HG02623 (cell line): ENCODE results near the gene CCNYL1.
A peak's percentile ranks its signal among the peaks of the same experiment; 100 is the strongest.
"Not testable (repeated sequence)": the region's sequence is repeated elsewhere in the genome, so short reads cannot be mapped to it uniquely, and the experiment has no call there.

Source experiments
- ATAC-seq: cut with Tn5 transposase; IDR thresholded peaks from one replicate; pipeline ENCODE4 v1.9.1; 2021; ENCODE audit warnings: moderate library complexity; ENCODE audit not compliant: unreplicated experiment

The CCNYL1 gene

DNA sequence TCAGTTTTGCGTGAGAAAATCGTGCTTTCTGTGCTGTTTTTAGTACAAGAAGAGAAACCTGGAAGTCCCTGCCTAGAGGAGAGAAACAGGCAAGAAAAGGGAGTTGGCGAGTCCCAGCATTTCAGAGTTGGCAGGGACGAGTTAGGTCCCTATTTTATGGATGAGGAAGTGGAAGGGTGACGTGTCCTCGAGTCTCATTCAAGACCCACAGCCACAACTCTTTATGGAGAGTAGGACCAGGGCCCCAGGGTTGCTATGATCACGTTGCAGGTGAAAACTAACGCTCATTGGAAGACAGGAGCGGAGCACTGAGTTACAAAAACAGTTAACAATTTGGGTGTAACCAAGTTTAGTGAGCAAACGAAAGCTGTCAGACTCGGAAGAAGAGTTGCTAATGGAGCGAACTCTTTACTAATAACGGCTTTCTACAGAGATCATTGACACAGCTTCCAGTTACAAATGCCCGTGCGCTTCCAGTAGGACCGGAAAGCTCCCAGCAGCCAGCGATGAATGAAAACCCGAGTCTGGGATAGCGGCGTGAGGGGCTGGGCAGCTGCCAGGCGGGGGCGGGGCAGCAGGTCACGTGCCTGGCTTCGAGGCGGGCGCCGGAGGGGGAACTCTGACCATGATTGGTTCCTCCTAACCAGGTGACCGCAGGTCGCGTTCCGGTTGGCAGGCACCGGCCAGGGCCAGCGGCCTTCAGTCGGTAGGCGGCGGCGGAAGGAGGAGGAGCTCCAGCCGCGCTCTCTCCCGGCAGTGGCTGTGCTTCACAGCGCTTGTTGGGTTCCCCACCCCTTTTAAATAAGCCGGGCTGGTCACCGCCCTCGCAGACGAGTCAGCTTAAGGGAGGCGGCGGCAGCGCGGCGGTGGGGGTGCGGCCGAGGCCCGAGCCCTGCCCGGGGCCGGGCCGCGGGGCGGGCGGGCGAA, at the start of gene CCNYL1:
CCNYL1 (plus strand) TSS at position 827 of the 927 bp plus-strand sequence. CDS start 257 bp downstream, outside the sequence.
- peak; percentile 97 for ATAC-seq

DNA sequence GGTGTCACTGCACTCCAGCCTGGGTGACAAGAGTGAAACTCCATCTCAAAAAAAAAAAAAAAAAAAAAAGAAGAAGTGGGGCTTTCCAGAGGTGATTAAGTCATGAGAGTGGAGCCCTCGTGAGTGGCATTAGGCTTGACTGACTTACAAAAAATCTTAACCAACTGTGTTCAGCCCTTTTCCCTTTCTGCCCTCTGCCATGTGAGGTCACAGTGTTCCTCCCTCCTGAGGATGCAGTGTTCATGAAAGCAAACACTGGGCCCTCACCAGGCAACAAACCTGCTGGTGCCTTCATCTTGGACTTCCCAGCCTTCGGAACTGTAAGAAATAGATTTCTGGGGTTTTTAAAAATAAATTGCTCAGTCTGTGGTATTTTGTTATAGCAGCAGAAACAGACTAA, 49.2 kb upstream of the CCNYL1 start:
- ATAC-seq, result peak; percentile 83

DNA sequence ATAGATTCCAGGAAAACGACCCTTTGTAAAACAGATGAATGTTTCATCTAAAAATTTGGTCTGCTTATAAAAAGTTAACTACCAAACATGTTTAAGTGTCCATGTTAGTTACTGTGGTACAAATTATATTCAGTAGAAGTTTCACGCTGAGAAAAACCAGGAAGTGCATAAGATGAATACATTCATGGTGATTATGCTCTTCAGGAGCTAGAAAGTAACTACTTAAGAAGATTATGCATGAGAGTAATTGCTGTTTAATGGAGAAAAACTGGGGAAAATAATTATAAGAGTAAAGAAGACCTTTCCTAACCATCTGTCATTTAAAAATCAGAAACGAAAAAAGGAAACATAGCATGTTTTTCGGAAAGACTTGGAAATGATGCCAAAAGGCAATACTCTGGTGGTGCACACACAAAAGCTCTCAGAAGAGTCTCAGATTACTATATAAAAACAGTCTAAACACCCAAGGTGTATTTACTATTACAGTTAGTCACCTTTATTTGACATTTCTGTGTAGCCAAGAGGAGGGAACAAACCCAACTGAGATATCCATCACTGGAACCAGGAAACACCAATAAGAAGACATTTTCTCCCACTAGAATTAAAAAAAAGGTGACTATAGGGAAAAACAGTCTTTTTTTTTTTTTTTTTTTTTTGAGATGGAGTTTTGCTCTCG, 47.4 kb upstream of the CCNYL1 start:
- no peak for ATAC-seq

DNA sequence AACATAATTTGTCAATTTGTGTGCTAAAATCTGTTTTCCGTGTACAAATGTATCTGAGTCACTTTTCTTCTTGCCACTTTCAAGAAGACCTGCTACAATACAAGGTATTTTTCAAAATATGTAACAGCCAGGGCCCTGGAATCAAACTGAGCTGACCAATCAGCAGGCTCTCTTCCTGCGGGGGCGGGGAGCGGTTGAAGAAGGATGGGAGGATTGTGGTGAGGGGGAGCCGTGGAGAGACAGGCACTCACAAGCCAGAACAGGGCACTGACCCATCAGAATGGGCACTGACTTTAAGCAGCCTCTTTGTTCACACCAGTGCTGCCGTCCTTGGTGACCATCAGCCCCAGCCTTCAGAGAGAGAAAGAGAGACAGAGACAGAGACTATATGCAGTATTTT, 40.6 kb upstream of the CCNYL1 start:
- ATAC-seq, result no peak

DNA sequence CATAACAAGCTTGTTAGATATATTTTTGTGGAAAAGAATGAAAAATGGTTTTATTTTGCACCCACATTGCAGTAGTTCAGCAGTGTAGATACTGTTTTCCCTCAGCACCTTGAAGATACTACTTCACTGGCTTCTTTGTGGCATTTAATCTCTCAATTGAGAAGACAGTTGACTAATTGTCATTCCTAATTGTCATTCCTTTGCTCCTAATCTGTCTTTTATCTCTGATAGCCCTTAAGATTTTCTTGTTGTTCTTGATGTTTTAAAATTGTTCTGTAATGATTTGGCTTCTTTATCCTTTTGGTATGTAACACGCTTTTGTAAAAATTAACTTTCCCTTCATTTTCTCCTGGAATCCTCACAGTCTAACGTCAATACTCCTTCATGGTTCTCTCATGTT, 38.0 kb upstream of the CCNYL1 start:
- ATAC-seq, result no peak

DNA sequence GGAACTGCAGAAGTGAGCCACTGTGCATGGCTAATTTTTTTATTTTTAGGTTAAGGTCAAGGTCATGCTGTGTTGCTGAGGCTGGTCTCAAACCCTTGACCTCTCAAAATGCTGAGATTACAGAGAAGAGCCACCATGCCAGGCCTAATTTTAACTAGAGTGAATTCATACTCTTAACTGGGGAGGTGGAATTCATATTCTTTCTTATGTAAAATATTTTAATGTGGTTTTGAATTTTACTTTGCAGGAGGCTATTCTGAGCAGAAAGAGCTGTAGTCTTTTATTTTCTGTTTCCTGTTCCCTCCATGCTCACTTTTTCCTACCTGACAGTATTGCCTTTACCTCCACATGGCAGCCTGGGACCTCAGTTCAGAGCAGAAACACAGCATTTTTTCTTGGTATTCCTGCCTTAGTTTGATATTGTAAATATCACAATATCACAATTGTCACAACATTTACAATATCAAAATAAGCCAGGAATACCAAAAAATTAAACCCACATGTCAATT, 37.1 kb upstream of the CCNYL1 start:
- ATAC-seq, result no peak

DNA sequence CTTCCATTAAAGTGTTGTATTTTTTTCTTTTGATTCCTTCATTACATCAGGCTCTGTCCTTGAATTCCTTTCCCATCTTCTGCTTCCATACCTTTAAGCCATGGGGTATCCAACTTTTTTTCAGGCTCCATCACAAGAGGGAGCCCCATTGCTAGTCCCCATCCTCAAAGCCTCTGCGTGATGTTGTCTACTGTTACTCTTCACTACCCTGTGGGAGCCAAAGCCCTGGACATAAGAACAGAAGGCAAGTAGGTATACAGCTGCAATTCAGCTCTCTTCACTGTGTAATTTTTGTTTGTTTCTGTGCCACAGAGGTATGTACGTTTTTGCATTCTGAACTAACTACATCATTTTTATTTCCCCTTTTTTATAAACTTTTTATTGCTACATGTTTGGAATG, 36.6 kb upstream of the CCNYL1 start:
- no peak for ATAC-seq

DNA sequence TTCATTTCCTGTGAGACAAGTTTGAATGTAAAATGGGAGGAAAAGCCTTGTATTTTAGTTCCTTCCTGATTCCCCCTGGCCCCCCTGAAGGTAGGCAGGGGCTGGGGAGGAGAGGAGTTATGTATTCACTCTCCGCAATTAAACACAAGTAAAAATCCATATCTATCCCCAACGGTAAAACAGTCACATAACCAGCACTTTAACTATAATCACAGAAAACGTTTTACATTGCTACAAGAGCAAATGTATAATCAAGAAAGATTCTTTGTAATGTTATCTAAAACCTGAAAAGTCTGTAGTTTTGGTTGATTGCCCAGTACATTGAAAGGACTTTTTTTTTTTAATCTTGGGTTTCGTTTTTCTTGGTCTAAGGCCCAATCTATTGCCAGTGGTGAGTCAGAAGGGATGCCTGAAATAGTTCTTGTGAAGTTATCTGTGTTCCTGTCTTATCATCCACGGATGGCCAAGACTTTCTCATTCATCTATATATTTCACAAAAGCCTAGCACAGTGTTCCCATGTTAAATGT, 34.5 kb upstream of the CCNYL1 start:
- no peak for ATAC-seq

DNA sequence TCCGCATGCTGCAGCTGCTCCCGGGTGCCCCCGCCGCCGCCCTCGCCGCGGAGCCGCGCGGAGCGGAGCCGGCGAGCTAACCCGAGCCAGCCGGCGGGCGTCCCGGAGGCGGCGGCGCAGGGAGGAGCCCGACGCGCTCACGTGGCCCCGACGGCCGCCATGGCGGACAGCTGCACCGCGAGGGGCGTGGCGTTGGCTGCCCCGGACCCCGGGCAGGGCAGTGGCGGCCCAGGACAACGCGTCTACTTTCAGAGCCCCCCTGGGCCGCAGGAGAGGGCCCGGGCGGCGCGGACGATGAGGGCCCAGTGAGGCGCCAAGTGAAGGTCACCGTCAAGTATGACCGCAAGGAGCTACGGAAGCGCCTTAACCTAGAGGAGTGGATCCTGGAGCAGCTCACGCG, 30.0 kb upstream of the CCNYL1 start:
- ATAC-seq, result no peak

DNA sequence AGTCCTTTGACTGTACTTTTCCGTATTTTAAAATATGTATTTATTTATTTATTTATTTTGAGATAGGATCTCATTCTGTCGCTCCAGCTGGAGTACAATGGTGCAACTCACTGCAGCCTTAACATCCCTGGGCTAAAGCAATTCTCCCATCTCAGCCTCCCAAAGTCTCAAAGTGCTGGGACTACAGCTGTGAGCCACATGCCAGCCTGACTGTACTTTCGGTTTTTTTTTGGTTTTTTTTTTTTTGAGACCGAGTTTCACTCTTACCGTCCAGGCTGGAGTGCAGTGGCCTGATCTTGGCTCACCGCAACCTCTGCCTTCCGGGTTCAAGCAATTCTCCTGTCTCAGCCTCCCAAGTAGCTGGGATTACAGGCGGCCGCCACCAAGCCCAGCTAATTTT, 28.9 kb upstream of the CCNYL1 start:
- no peak for ATAC-seq

DNA sequence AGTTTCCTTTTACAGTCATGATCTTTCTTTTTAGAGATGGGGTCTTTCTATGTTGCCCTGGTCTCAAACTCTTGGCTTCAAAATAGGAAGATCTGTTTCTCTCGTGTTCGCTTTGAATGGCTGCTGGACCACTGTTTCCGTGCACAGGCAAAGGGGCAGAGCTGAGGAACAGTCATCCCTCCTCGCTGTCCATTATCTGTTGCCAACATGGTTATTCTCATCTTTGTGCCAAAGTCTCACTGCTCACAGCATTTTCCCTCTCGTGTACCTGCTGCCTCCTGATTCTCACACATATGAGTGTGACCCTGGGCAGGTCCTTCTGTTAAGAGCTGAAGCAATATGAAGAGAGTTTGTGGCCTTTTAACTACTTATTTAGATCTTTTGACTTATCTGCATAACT, 28.0 kb upstream of the CCNYL1 start:
- ATAC-seq, result no peak

DNA sequence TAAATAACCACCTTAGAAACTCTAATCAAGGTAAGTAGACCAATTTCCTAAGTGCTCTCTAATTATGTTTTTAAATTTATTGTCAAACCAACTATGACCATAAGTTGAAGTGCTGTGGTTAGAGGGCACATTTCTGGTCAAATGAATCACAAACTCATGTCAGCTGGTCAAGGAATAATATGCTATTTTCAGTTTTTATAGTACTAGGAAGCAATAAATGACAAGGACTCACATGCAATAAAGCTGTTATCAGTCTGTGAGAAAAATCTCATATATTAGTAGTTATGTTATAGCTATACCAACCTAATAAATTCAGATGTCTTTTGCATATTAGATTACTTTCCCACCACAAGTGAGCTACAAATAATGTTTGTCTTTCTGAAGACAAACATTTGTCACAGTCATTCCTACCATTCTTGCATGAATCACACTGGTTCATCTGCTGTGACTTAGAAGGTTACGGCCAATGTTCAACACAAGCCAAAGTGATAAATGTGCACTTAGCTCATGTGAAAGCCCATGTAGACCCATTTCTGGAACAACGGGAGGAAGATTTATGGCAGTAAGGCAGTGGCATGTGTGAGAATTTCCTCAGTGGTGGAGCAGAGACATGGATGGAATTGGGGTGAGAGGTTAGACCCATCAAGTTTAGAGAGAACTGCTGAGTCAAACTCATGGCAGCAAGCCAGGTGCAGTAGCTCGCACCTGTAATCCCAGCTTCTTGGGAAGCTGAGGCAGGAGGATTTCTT, 27.4 kb upstream of the CCNYL1 start:
- no peak for ATAC-seq

DNA sequence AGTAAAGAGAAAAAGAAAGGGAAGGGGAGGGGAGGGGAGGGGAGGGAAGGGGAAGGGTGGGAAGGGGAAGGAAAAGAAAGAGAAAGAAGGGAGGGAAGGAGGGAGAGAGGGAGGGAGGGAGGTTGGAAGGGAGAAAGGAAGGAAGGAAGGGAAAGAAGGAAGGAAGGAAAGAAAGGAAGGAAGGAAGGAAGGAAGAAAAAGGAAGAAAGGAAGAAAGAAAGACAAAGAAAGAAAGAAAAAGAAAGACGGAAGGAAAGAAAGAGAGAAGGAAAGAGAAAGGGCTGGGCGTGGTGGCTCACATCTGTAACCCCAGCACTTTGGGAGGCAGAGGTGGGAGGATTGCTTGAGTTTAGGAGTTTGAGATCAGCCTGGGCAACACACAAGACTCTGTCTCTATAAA, 24.6 kb upstream of the CCNYL1 start:
- ATAC-seq, result no peak

DNA sequence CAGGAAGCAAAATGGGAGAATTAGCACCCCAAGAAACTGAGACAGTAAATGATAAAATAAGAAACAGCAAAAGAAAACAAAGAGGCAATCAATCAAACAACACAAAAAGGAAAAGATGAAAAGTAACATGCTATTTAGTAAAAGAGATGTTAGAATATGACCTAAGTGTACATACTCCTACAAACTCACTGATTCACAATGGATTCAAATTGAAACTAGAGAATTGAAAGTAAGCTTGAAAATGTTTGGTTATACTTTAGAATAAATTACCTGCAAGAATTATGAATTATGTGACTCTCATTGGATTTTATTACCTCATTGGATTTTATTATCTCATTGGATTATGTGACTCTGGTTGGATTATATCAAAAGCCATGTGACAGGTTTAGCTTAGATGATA, 22.8 kb upstream of the CCNYL1 start:
- ATAC-seq, result no peak

DNA sequence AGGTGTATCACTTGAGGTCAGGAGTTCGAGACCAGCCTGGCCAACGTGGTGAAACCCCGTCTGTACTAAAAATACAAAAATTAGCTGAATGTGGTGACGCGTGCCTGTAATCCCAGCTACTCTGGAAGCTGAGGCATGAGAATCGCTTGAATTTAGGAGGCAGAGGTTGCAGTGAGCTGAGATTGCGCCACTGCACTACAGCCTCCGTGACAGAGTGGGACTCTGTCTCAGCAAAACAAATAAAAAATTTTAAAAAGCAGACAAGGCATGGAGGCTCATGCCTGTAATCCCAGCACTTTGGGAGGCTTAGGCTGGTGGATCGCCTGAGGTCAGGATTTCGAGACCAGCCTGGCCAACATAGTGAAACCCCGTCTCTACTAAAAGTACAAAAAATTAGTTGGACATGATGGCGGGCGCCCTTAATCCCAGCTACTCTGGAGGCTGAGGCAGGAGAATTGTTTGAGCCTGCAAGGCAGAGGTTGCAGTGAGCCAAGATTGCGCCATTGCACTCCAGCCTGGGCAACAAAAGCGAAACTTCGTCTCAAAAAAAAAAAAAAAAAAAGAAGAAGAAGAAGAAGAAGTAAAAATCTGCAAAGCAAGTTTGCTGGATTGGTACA, 20.5 kb upstream of the CCNYL1 start:
- ATAC-seq, result not testable (repeated sequence)

DNA sequence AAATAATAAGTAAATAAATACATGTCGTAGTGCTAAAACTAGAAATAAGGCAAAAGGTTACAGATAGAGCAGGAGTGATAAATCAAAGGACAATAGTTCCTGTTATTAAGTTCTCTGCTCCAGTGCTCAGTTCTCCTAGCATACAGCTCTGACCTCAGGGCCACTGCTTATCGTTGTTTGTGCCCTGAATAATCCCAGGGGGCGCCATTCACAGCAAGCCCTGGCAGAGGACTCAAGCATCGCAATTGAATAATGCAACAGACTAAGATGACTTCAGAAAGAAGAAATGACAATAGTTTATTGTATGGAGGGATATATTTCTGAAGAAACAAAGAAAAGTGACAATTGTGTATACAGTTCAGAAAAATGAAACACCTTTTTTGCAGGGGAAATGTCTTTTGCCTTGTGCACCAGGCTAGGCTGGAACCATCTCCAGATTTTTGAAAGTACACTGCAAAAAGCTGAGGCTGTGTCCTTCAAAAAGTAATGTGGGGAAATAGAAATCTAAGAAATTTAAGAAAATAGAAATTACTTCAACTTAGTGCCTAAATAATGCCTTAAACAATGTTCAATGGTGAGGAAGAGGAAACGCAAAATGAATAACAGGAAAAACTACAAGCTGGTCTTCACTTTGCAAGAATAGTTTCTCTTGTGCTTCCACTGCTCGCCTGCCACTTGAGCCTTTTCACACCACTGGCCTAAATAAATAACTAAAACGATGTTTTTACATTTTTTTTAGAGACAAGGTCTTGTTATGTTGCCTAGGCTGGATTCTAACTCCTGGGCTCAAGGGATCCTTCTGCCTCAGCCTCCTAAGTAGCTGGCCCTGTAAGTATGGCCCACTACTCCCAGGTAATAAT, 19.0 kb upstream of the CCNYL1 start:
- ATAC-seq, result no peak

DNA sequence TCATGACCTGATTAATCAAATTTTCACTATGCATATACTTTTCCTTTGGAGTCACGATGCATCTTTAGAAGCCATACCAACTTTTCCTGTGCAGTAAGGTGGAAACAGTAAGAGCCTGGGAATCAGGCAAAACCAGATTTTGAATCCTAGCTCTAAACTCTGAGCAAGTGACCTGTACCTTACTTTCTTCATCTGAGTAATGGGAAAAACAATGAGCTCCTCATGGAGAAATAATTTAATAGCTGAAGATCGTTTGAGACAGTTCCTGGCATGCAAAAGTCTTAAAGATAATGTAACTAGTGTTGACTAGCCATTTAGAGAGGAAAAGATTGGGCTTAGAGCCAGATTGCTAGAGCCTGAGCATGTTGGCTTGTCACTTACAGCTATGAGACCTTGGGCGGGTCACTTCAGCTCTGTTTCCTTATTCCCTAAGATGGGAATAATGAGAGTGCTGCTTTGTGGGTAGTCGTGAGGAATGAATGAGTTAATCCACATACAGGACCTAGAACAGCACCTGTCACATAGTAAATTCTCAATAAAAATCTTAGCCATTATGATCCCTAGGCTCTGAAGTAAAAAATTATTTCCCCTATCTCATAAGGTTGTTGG, 17.7 kb upstream of the CCNYL1 start:
- ATAC-seq, result no peak

DNA sequence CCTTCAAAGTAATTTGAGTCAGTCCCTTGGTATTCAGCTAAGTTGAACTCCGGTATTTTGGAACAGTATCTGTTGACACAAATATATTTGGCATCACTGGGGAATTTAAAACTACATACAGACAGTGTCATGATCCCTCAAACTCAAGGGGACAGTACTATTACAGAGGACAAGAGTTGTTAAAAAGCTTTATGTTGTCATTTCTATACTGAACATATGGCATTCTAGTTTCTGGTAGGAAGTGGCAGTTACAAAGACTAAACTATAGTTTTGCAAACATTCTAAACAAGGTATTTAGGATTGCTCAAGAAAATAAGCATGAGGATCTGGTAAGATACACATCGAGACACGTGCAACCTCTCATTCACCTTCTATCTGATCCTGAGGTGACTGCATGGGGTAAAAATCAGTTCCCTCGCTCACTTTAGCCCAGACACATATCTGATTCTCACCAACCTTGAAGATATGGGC, 16.6 kb upstream of the CCNYL1 start:
- ATAC-seq, result no peak

DNA sequence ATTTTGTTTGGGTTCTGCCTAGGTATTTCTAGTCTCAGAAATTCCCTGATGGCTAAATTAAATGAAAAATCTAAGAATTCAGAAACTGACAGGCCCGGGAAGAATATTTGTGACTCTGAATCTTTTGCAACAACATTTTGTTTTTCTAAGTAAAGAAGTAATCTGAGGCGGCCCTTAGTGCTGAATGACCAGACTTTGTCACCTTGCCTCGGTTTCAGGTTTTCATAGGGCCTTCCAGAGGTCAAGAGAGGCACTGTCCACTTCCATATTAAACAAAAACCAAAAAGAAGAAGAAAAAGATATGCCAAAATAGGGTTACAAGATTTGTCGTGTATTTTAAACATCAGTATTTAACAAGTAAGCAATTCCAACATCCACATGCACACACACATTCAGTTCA, 16.1 kb upstream of the CCNYL1 start:
- no peak for ATAC-seq
